ENCODE results near the gene HSD17B12. TPM values are rescaled to one million over a fixed set of nuclear protein-coding genes. Genes with fewer than 3 reads are reported as not detected.

Gene HSD17B12
- total and polyA plus RNA-seq, 2 of the 13 experiments (the other 11 are each of a cell fraction or from before 2014, with no cell fraction given) = 50.3 to 117 TPM

GRCh38 chr11:43871051-43871450 is 190.5 kb downstream of the HSD17B12 start:
- no peaks in the 10 kb centered on the region for H3K4me1 ChIP-seq (ENCODE audit: insufficient read depth, low read length)
- no peaks in the 10 kb centered on the region for H3K36me3 ChIP-seq (replicated peaks in 1 of 2; ENCODE audit: control insufficient read depth in 1 of 2, insufficient read depth in 2 of 2, low read length in 2 of 2)
- no peaks in the 10 kb centered on the region for H3K79me2 ChIP-seq (ENCODE audit: insufficient read depth, low read length)
- peaks cover 0 to 4% of the 10 kb centered on the region in 2 experiments; a peak in 1 of 5 replicates for H3K27me3 ChIP-seq (ENCODE audit: control insufficient read depth in 1 of 2, insufficient read depth in 2 of 2, low read length in 2 of 2)
- no peak for ATAC-seq
- POLR2A ChIA-PET = no interaction called here
- no peak overlapping the region for H3K4me3 ChIP-seq (replicated peaks in 1 of 3; ENCODE audit: insufficient read depth in 1 of 3, low read depth in 2 of 3, low read length in 3 of 3)
- DNase-seq (ENCODE audit: low spot score) = no peak
- H3K9ac ChIP-seq (ENCODE audit: insufficient read depth, low read depth, low read length) = no peak overlapping the region
- no peaks in the 10 kb centered on the region for H4K20me1 ChIP-seq (ENCODE audit: insufficient read depth, low read length)
- no peak overlapping the region for H3K4me2 ChIP-seq (ENCODE audit: low read depth, low read length)
- H3K27ac ChIP-seq (ENCODE audit: extremely low read length, insufficient read depth, low read length) = no peak overlapping the region
- no peak for FAIRE-seq
- in situ Hi-C loops (cut with HindIII; ENCODE audit: extremely low pct_ligation_motif_present, low pct_unique_long_range_greater_than_20kb) (no loop called here), intact Hi-C loops (cut with micrococcal nuclease; ENCODE audit: unreplicated experiment) (no loop called here)
- CTCF ChIA-PET (ENCODE audit: low intra/inter-chr PET ratio, low total read pairs) = no interaction called here
- BruUV-seq (replicated peaks) = no TSS peak
- WGBS (ENCODE audit: low lambda C conversion rate) = 0% methylated on average over 2 of the region's 2 CpGs
- no peaks in the 10 kb centered on the region for H3K9me3 ChIP-seq (ENCODE audit: low read length)
- no peak overlapping the region for H2AFZ ChIP-seq (ENCODE audit: low read length)
- TF ChIP-seq THAP7 (CRISPR knock-in tag; IDR thresholded peaks at IDR 0.05) (no peak), HOXA3 (CRISPR knock-in tag; IDR thresholded peaks at IDR 0.05) (no peak), ZFP41 (CRISPR knock-in tag; IDR thresholded peaks at IDR 0.05; ENCODE audit: borderline replicate concordance) (no peak), CENPX (CRISPR knock-in tag; IDR thresholded peaks at IDR 0.05) (no peak), TEAD2 (CRISPR knock-in tag; IDR thresholded peaks at IDR 0.05) (no peak), ZNF121 (CRISPR knock-in tag; IDR thresholded peaks at IDR 0.05) (no peak), MXD4 (CRISPR knock-in tag; IDR thresholded peaks at IDR 0.05) (no peak), ZBTB42 (CRISPR knock-in tag; IDR thresholded peaks at IDR 0.05) (no peak)

- FAIRE-seq (no peak), ATAC-seq (no peak), DNase-seq (ENCODE audit: low spot score) (no peak)
- H3K9me3 ChIP-seq (ENCODE audit: low read length) = no peaks in the 10 kb centered on the region
- no peak overlapping the region for H3K4me2 ChIP-seq (ENCODE audit: low read depth, low read length)
- BruUV-seq (replicated peaks) = no TSS peak
- CTCF ChIA-PET (ENCODE audit: low intra/inter-chr PET ratio, low total read pairs) = no interaction called here
- no peak overlapping the region for H3K27ac ChIP-seq (ENCODE audit: extremely low read length, insufficient read depth, low read length)
- H2AFZ ChIP-seq (ENCODE audit: low read length) = no peak overlapping the region
- no peaks in the 10 kb centered on the region for H3K79me2 ChIP-seq (ENCODE audit: insufficient read depth, low read length)
- WGBS (ENCODE audit: low lambda C conversion rate) = 1% methylated on average over 6 of the region's 7 CpGs
- H3K27me3 ChIP-seq (ENCODE audit: control insufficient read depth in 1 of 2, insufficient read depth in 2 of 2, low read length in 2 of 2) = peaks cover 0 to 6% of the 10 kb centered on the region in 2 experiments; a peak in 1 of 5 replicates
- in situ Hi-C loops (cut with HindIII; ENCODE audit: extremely low pct_ligation_motif_present, low pct_unique_long_range_greater_than_20kb) = no loop called here
- no peak overlapping the region for H3K9ac ChIP-seq (ENCODE audit: insufficient read depth, low read depth, low read length)
- H4K20me1 ChIP-seq (ENCODE audit: insufficient read depth, low read length) = no peaks in the 10 kb centered on the region
- no peak overlapping the region for H3K4me3 ChIP-seq (replicated peaks in 1 of 3; ENCODE audit: insufficient read depth in 1 of 3, low read depth in 2 of 3, low read length in 3 of 3)
- intact Hi-C loops (cut with micrococcal nuclease; ENCODE audit: unreplicated experiment) = no loop called here
- POLR2A ChIA-PET = no interaction called here
- H3K4me1 ChIP-seq (ENCODE audit: insufficient read depth, low read length) = no peaks in the 10 kb centered on the region
- no peaks in the 10 kb centered on the region for H3K36me3 ChIP-seq (replicated peaks in 1 of 2; ENCODE audit: control insufficient read depth in 1 of 2, insufficient read depth in 2 of 2, low read length in 2 of 2)
- no peak for TF ChIP-seq FOXJ3 (CRISPR knock-in tag; IDR thresholded peaks at IDR 0.05; ENCODE audit: borderline replicate concordance)
- TF ChIP-seq AFF4 (CRISPR knock-in tag; IDR thresholded peaks at IDR 0.05) = no peak
- no peak for TF ChIP-seq SRSF1 (optimal IDR thresholded peaks at IDR 0.05; ENCODE audit: low read depth, low read length)
- TF ChIP-seq PRDM4 (CRISPR knock-in tag; IDR thresholded peaks at IDR 0.05; ENCODE audit: borderline replicate concordance) = no peak
- no peak for TF ChIP-seq FIP1L1 (IDR thresholded peaks at IDR 0.05; ENCODE audit: borderline replicate concordance, insufficient read depth, low read depth, low read length)
Observed at GRCh38 chr11:43872995-43873394, 192.5 kb downstream of the HSD17B12 start.
